Measurements from ENCODE around the gene DGUOK. TPM values are rescaled to one million over a fixed set of nuclear protein-coding genes. Genes with fewer than 3 reads are reported as not detected.
"Not testable (repeated sequence)": the region's sequence is repeated elsewhere in the genome, so short reads cannot be mapped to it uniquely, and the experiment has no call there.

Gene DGUOK
- total and polyA plus RNA-seq, 4 donors: 28.9 to 103 (median 73.9) TPM

DNA sequence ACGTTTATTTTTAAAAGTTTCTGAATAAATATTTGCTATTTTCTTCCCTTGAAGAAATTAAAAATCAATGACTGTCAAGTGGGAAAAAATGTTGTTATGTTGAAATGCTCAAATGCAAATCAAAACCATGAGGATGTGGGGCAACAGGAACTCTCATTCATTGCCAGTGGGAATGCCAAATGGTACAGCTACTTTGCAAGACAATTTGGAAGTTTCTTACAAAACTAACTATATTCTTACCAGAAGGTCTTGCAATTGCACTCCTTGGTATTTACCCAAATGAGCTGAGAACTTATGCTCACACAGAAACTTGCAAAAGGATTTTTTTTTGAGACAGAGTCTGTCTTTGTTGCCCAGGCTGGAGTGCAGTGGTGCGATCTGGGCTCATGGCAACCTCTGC is 41.3 kb upstream of the DGUOK start:
- H3K4me3 ChIP-seq: no peak overlapping the region
- no peaks in the 10 kb centered on the region for H3K4me1 ChIP-seq (ENCODE audit: control insufficient read depth in 5 of 5, insufficient read depth in 5 of 5, low read length in 5 of 5)
- no peak overlapping the region for H3K27ac ChIP-seq (ENCODE audit: low read depth in 1 of 2, low read length in 1 of 2)
- H3K9me3 ChIP-seq (ENCODE audit: control insufficient read depth in 4 of 4, insufficient read depth in 3 of 4, low read length in 3 of 4): no peaks in the 10 kb centered on the region
- H3K27me3 ChIP-seq (ENCODE audit: control insufficient read depth in 3 of 3, insufficient read depth in 3 of 3, low read length in 2 of 3): peaks cover 0 to 3% (median 2%) of the 10 kb centered on the region in 3 donors
- DNase-seq: no peak
- no peak for ATAC-seq (ENCODE audit: insufficient read depth, low FRiP score)
- 62 to 68% methylated on average over 2 of the region's 2 CpGs for WGBS, 2 donors
- TF ChIP-seq, protein P1, sequence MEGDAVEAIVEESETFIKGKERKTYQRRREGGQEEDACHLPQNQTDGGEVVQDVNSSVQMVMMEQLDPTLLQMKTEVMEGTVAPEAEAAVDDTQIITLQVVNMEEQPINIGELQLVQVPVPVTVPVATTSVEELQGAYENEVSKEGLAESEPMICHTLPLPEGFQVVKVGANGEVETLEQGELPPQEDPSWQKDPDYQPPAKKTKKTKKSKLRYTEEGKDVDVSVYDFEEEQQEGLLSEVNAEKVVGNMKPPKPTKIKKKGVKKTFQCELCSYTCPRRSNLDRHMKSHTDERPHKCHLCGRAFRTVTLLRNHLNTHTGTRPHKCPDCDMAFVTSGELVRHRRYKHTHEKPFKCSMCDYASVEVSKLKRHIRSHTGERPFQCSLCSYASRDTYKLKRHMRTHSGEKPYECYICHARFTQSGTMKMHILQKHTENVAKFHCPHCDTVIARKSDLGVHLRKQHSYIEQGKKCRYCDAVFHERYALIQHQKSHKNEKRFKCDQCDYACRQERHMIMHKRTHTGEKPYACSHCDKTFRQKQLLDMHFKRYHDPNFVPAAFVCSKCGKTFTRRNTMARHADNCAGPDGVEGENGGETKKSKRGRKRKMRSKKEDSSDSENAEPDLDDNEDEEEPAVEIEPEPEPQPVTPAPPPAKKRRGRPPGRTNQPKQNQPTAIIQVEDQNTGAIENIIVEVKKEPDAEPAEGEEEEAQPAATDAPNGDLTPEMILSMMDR (IDR thresholded peaks at IDR 0.05; ENCODE audit: control extremely low read depth, extremely low read depth): no peak
- no peak overlapping the region for H3K9ac ChIP-seq (ENCODE audit: insufficient read depth in 1 of 2, low read length in 2 of 2)
- H3K36me3 ChIP-seq (ENCODE audit: control insufficient read depth in 4 of 4, insufficient read depth in 4 of 4, low read length in 4 of 4): no peaks in the 10 kb centered on the region

DNA sequence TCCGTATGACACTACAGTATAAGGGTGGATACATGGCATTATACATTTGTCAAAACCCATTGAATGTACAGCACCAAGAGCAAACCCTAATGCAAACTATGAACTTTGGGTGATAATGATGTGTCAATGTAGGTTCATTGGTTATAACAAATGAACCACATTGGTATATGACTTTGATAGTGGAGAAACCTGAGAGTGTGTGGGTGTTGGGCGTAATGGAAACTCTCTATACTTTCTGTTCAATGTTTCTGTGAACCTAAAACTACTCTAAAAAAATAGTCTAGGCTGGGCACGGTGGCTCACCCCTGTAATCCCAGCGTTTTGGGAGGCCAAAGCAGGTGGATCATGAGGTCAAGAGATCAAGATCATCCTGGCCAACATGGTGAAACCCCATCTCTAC is 40.3 kb upstream of the DGUOK start:
- Histone ChIP-seq H3K4me3 (no peak overlapping the region), H3K4me1 (ENCODE audit: control insufficient read depth in 5 of 5, insufficient read depth in 5 of 5, low read length in 5 of 5) (no peaks in the 10 kb centered on the region), H3K27ac (ENCODE audit: low read depth in 1 of 2, low read length in 1 of 2) (no peak overlapping the region), H3K9me3 (ENCODE audit: control insufficient read depth in 4 of 4, insufficient read depth in 3 of 4, low read length in 3 of 4) (no peaks in the 10 kb centered on the region), H3K27me3 (ENCODE audit: control insufficient read depth in 3 of 3, insufficient read depth in 3 of 3, low read length in 2 of 3) (peaks cover 0 to 6% (median 2%) of the 10 kb centered on the region in 3 donors), H3K36me3 (ENCODE audit: control insufficient read depth in 4 of 4, insufficient read depth in 4 of 4, low read length in 4 of 4) (no peaks in the 10 kb centered on the region), H3K9ac (ENCODE audit: insufficient read depth in 1 of 2, low read length in 2 of 2) (no peak overlapping the region)
- TF ChIP-seq, protein P1 (IDR thresholded peaks at IDR 0.05; ENCODE audit: control extremely low read depth, extremely low read depth): no peak
- no peak for ATAC-seq (ENCODE audit: insufficient read depth, low FRiP score)
- 82 to 98% methylated on average over 4 of the region's 4 CpGs for WGBS, 2 donors
- DNase-seq: no peak

DNA sequence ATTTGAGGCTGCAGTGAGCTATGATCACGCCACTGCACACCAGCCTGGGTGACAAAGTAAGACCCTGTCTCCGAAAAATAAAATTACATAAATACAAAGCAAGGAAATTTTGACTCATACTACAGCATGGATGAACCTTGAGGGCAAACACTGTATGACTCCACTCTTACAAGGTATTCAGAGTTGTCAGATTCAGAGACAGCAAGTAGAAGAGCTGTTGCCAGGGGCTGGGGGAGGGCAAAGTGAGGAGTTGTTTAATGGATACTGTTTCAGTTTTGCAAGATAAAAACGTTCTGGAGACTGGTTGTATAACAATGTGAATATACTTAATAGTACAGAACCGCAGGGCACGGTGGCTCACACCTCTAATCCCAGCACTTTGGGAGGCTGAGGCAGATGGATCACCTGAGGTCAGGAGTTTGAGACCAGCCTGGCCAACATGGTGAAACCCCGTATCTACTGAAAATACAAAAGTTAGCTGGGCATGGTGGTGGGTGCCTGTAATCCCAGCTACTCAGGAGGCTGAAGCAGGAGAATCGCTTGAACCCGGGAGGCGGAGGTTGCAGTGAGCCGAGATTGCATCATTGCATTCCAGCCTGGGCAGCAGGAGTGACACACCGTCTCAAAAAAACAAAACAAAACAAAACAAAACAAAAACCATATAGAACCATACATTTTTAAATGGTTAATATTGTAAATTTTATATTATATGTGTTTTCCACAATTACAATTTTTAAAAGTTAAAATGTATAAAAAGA is 38.9 kb upstream of the DGUOK start:
- H3K27me3 ChIP-seq (ENCODE audit: control insufficient read depth in 3 of 3, insufficient read depth in 3 of 3, low read length in 2 of 3); H3K9ac ChIP-seq (ENCODE audit: insufficient read depth in 1 of 2, low read length in 2 of 2); H3K27ac ChIP-seq (ENCODE audit: low read depth in 1 of 2, low read length in 1 of 2); H3K36me3 ChIP-seq (ENCODE audit: control insufficient read depth in 4 of 4, insufficient read depth in 4 of 4, low read length in 4 of 4); H3K4me1 ChIP-seq (ENCODE audit: control insufficient read depth in 5 of 5, insufficient read depth in 5 of 5, low read length in 5 of 5); H3K9me3 ChIP-seq (ENCODE audit: control insufficient read depth in 4 of 4, insufficient read depth in 3 of 4, low read length in 3 of 4); ATAC-seq (ENCODE audit: insufficient read depth, low FRiP score); DNase-seq; H3K4me3 ChIP-seq: not testable (repeated sequence)
- WGBS, 2 donors: 79 to 86% methylated on average over 11 of the region's 11 CpGs

DNA sequence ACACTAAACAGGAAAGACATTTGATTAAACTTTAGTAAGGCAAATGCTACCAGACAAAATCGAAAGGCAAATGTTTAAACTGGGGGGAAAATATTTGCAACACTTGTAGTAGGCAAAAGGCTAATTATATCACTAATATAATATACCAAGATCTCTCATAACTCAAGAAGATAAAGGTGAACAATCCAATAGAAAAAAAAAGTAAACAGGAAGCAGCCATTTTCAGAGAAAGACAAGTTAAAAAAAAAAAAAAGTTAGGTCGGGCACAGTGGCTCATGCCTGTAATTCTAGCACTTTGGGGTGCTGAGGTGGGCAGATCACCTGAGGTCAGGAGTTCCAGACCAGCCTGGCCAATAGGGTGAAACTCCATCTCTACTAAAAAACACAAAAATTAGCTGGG is 38.3 kb upstream of the DGUOK start:
- Histone ChIP-seq H3K36me3 (ENCODE audit: control insufficient read depth in 4 of 4, insufficient read depth in 4 of 4, low read length in 4 of 4) (no peaks in the 10 kb centered on the region), H3K9me3 (ENCODE audit: control insufficient read depth in 4 of 4, insufficient read depth in 3 of 4, low read length in 3 of 4) (no peaks in the 10 kb centered on the region), H3K9ac (ENCODE audit: insufficient read depth in 1 of 2, low read length in 2 of 2) (no peak overlapping the region), H3K27me3 (ENCODE audit: control insufficient read depth in 3 of 3, insufficient read depth in 3 of 3, low read length in 2 of 3) (peaks cover 0 to 6% (median 2%) of the 10 kb centered on the region in 3 donors), H3K27ac (ENCODE audit: low read depth in 1 of 2, low read length in 1 of 2) (no peak overlapping the region), H3K4me3 (no peak overlapping the region), H3K4me1 (ENCODE audit: control insufficient read depth in 5 of 5, insufficient read depth in 5 of 5, low read length in 5 of 5) (no peaks in the 10 kb centered on the region)
- DNase-seq: no peak
- 48 to 73% methylated on average over 2 of the region's 2 CpGs for WGBS, 2 donors
- ATAC-seq (ENCODE audit: insufficient read depth, low FRiP score): no peak
- TF ChIP-seq, protein P1 (IDR thresholded peaks at IDR 0.05; ENCODE audit: control extremely low read depth, extremely low read depth): no peak
